Kidney tubule cell (primary cell): ENCODE measurements around the gene MBNL2.
"Not testable (repeated sequence)": the region's sequence is repeated elsewhere in the genome, so short reads cannot be mapped to it uniquely, and the experiment has no call there.

Experiments
- DNase-seq: peaks from one replicate; pipeline ENCODE4 v3.0.0-alpha.2; 2018; ENCODE audit warnings: low spot score

The MBNL2 gene

GRCh38 chr13:97347255-97347932 is 125.3 kb downstream of the MBNL2 start:
- DNase-seq = no peak

- DNase-seq = no peak
These were observed 126.5 kb downstream of the MBNL2 start for GRCh38 chr13:97348569-97349100.

- not testable (repeated sequence) for DNase-seq
These were observed 129.9 kb downstream of the MBNL2 start for GRCh38 chr13:97352012-97352411.

GRCh38 chr13:97352815-97353214 is 130.7 kb downstream of the MBNL2 start:
- no peak for DNase-seq

- peak; percentile 72 for DNase-seq
These were observed 132.0 kb downstream of the MBNL2 start for GRCh38 chr13:97353927-97354675.

- DNase-seq = no peak
These were observed 132.7 kb downstream of the MBNL2 start for GRCh38 chr13:97354808-97355207.

- no peak for DNase-seq
These were observed 134.5 kb downstream of the MBNL2 start for GRCh38 chr13:97356592-97356991.

- peak; percentile 65 for DNase-seq
These were observed 137.3 kb downstream of the MBNL2 start for GRCh38 chr13:97359181-97360057.

- no peak for DNase-seq
These were observed 138.5 kb downstream of the MBNL2 start for GRCh38 chr13:97360610-97361009.

- no peak for DNase-seq
These were observed 141.9 kb downstream of the MBNL2 start for GRCh38 chr13:97364031-97364430.

- DNase-seq = no peak
These were observed 142.7 kb downstream of the MBNL2 start for GRCh38 chr13:97364827-97365226.

- no peak for DNase-seq
These were observed 144.1 kb downstream of the MBNL2 start for GRCh38 chr13:97366172-97366688.

GRCh38 chr13:97367016-97367822 is 145.1 kb downstream of the MBNL2 start:
- DNase-seq = peak; percentile 88

- peak; percentile 10 for DNase-seq
These were observed 147.2 kb downstream of the MBNL2 start for GRCh38 chr13:97369261-97369893.

GRCh38 chr13:97371486-97372109 is 149.5 kb downstream of the MBNL2 start:
- no peak for DNase-seq

- no peak for DNase-seq
These were observed 150.8 kb downstream of the MBNL2 start for GRCh38 chr13:97372936-97373335.

- no peak for DNase-seq
These were observed 151.7 kb downstream of the MBNL2 start for GRCh38 chr13:97373787-97374186.

- no peak for DNase-seq
These were observed 154.8 kb downstream of the MBNL2 start for GRCh38 chr13:97376981-97377380.

GRCh38 chr13:97379386-97379785 is 157.3 kb downstream of the MBNL2 start:
- DNase-seq = no peak

- no peak for DNase-seq
These were observed 158.6 kb downstream of the MBNL2 start for GRCh38 chr13:97380696-97381095.
